AG10803 (cell line): ENCODE results near the gene OR2D2.
"Not testable (repeated sequence)": the region's sequence is repeated elsewhere in the genome, so short reads cannot be mapped to it uniquely, and the experiment has no call there.

ENCODE experiments used
- DNase-seq: peaks from one replicate; pipeline ENCODE4 v3.0.0; 2010; ENCODE audit warnings: low read depth
- H3K4me3 ChIP-seq: 2 replicates; pipeline ENCODE4 v1.5.1; 2011; ENCODE audit warnings: mild to moderate bottlenecking, low read length, control low read depth
- CTCF ChIP-seq: conservative IDR thresholded peaks from 2 replicates; pipeline ENCODE4 v1.5.1; 2011; ENCODE audit warnings: mild to moderate bottlenecking, low read length, control low read depth, inconsistent platforms

OR2D2 gene

GRCh38 chr11:6911378-6911777 lies 19.1 kb upstream of the OR2D2 start:
- no peak for DNase-seq
- H3K4me3 ChIP-seq, result no peak overlapping the region
- no peak for TF ChIP-seq CTCF

- not testable (repeated sequence) for H3K4me3 ChIP-seq, DNase-seq
Measured at GRCh38 chr11:6904804-6905203, 12.5 kb upstream of the OR2D2 start.

GRCh38 chr11:6900327-6900999 lies 8.2 kb upstream of the OR2D2 start:
- TF ChIP-seq CTCF, result no peak; the same call in 1 of the 2 replicates
- no peak for DNase-seq
- no peak overlapping the region for H3K4me3 ChIP-seq

GRCh38 chr11:6898911-6899310 lies 6.6 kb upstream of the OR2D2 start:
- no peak for DNase-seq
- H3K4me3 ChIP-seq, result no peak overlapping the region
- no peak for TF ChIP-seq CTCF

GRCh38 chr11:6895010-6895409 lies 2.7 kb upstream of the OR2D2 start:
- TF ChIP-seq CTCF, result no peak
- DNase-seq, result no peak
- no peak overlapping the region for H3K4me3 ChIP-seq

GRCh38 chr11:6894097-6894496 lies 1.8 kb upstream of the OR2D2 start:
- no peak overlapping the region for H3K4me3 ChIP-seq
- TF ChIP-seq CTCF, result no peak
- no peak for DNase-seq

- no peak for TF ChIP-seq CTCF
- H3K4me3 ChIP-seq, result no peak overlapping the region
- DNase-seq, result no peak
Measured at GRCh38 chr11:6889835-6890234, 2.5 kb downstream of the OR2D2 start.

GRCh38 chr11:6888830-6889229 lies 3.5 kb downstream of the OR2D2 start:
- TF ChIP-seq CTCF, result no peak
- H3K4me3 ChIP-seq, result no peak overlapping the region
- no peak for DNase-seq

- not testable (repeated sequence) for H3K4me3 ChIP-seq, DNase-seq
Measured at GRCh38 chr11:6887711-6888110, 4.6 kb downstream of the OR2D2 start.
